K562 (cell line): ENCODE data around the gene C1orf87.

Source experiments
- EZH2 ChIP-seq: IDR thresholded peaks from 2 replicates; pipeline ENCODE4 v1.6.1; 2012; ENCODE audit warnings: low read depth, mild to moderate bottlenecking, inconsistent platforms, low read length, borderline replicate concordance
- PHB ChIP-seq: fragments of 250-450 bp; sonication (Bioruptor Pico); IDR thresholded peaks from 2 replicates; pipeline ENCODE4 v1.5.0; 2021
- RAD51 ChIP-seq: fragments of 450-650 bp; IDR thresholded peaks from 2 replicates; pipeline ENCODE4 v1.7.1; 2016; ENCODE audit warnings: low read depth, mild to moderate bottlenecking, borderline replicate concordance
- TCF7L2 ChIP-seq: fragments of 150-350 bp; IDR thresholded peaks from 2 replicates; pipeline ENCODE4 v1.6.1; 2016; ENCODE audit warnings: low read depth, mild to moderate bottlenecking, low read length, moderate library complexity
- ZNF232 ChIP-seq: sonication (generic); formaldehyde crosslinking; IDR thresholded peaks from 2 replicates; pipeline ENCODE4 v1.8.0; 2022; ENCODE audit warnings: mild to moderate bottlenecking, missing genetic modification reagents
- ZNF830 ChIP-seq: fragments of 250-450 bp; sonication (Bioruptor Pico); IDR thresholded peaks from 2 replicates; pipeline ENCODE4 v1.5.0; 2021; ENCODE audit warnings: mild to moderate bottlenecking

GRCh38 chr1:59997479-59998115 lies 76.0 kb downstream of the C1orf87 start:
- TF ChIP-seq EZH2 (no peak), ZNF232 (CRISPR knock-in tag) (no peak), PHB (CRISPR knock-in tag) (no peak), TCF7L2 (no peak), RAD51 (no peak), ZNF830 (CRISPR knock-in tag) (no peak)
